Central memory CD8-positive, alpha-beta T cell (primary cell): ENCODE data around the gene RPL32.
"Not testable (repeated sequence)": the region's sequence is repeated elsewhere in the genome, so short reads cannot be mapped to it uniquely, and the experiment has no call there.

ENCODE experiments used
- ATAC-seq: fragments of 150-1000 bp; cut with Tn5 transposase; replicated peaks from 2 replicates; pipeline ENCODE4 v1.10.0; 2022; ENCODE audit warnings: mild to moderate bottlenecking, moderate FRiP score, moderate number of reproducible peaks; ENCODE audit not compliant: poor library complexity, severe bottlenecking; ENCODE audit errors: extremely low read depth
- DNase-seq, 2 donors: peaks; one replicate each; pipeline ENCODE4 v3.0.0; 2021; ENCODE audit warnings: low spot score in 2 of 2
- H3K27ac Mint-ChIP-seq: one replicate; pipeline ENCODE4 v1.8.0; 2022; ENCODE audit warnings: low read depth, mild to moderate bottlenecking, moderate library complexity, mixed read lengths
- H3K27me3 Mint-ChIP-seq: one replicate; pipeline ENCODE4 v1.8.0; 2022; ENCODE audit warnings: mixed read lengths
- H3K36me3 Mint-ChIP-seq: one replicate; pipeline ENCODE4 v1.8.0; 2022; ENCODE audit warnings: mild to moderate bottlenecking, moderate library complexity, mixed read lengths; ENCODE audit not compliant: insufficient read depth
- H3K4me1 Mint-ChIP-seq: one replicate; pipeline ENCODE4 v1.8.0; 2022; ENCODE audit warnings: mixed read lengths
- H3K4me3 Mint-ChIP-seq: one replicate; pipeline ENCODE4 v1.8.0; 2022; ENCODE audit warnings: mild to moderate bottlenecking, moderate library complexity, mixed read lengths
- H3K9me3 Mint-ChIP-seq: one replicate; pipeline ENCODE4 v1.8.0; 2022; ENCODE audit warnings: mixed read lengths

RPL32 gene

DNA sequence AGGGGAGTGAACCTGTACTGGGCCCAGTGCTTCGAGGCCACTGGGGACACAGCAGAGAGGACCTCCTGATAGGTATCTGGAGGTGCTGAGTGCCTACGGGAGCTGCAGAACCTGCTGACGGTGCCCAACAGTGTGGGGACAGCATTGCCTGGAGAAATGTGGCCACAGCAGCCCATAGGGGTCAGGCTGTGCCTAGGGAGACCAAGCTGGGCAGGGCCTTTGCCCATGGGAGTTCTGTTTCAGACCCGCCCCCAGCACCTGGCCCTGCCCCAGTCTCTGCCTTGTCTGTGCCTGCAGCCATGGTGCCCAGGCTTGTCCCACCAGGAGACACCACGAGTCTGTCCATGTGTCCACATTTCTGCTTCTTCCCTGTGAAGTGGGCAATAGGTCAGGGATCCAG lies 15.3 kb upstream of the RPL32 start:
- Mint-ChIP-seq H3K9me3 (no peaks in the 10 kb centered on the region), H3K4me3 (no peak overlapping the region), H3K36me3 (no peaks in the 10 kb centered on the region), H3K4me1 (no peaks in the 10 kb centered on the region), H3K27ac (no peak overlapping the region), H3K27me3 (peaks cover 21% of the 10 kb centered on the region)
- DNase-seq (no peak), ATAC-seq (no peak)

DNA sequence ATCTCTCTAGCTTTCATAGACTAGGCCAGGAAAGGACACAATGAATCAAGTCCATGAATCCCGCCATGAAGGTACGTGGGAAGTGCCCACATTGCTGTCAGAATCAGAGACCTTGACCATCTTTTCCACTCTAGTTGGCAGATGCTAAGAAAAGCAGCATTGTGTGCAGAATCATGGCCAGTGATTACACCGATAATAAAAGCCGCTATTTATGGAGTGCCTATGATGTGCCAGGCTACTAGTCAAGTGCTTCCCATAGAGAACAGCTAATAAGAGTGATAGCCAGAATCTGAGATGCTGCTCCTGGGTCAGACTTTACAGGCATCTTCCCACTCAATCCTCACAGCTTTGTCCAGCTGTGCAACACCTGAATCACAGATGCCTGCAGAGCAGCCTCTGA lies 13.2 kb upstream of the RPL32 start:
- H3K9me3 Mint-ChIP-seq, result no peaks in the 10 kb centered on the region
- no peak overlapping the region for H3K4me3 Mint-ChIP-seq
- no peaks in the 10 kb centered on the region for H3K36me3 Mint-ChIP-seq
- no peaks in the 10 kb centered on the region for H3K4me1 Mint-ChIP-seq
- ATAC-seq, result no peak
- no peak for DNase-seq
- H3K27ac Mint-ChIP-seq, result no peak overlapping the region
- peaks cover 11% of the 10 kb centered on the region for H3K27me3 Mint-ChIP-seq

DNA sequence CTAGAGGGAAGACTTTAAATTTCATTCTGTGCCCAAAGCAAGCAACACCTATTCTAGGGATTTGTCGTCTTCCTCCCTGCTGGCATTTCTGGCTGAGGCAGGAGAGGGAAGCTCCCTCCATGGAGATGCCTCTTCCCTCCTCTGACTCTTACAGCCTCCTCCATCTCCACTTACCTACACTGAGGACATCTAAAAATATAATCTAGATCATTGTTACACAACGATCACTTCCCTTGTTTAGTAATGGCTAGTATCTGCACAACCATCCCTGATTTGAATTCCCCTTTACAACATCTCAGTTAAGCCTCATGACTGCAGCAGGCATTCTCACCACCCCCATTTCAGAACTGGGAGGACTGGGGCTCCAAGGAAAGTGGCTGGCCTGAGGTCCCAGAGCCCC lies 12.5 kb upstream of the RPL32 start:
- not testable (repeated sequence) for ATAC-seq, H3K9me3 Mint-ChIP-seq, H3K27ac Mint-ChIP-seq, H3K4me1 Mint-ChIP-seq, H3K4me3 Mint-ChIP-seq, DNase-seq, H3K36me3 Mint-ChIP-seq
- peaks cover 11% of the 10 kb centered on the region for H3K27me3 Mint-ChIP-seq

DNA sequence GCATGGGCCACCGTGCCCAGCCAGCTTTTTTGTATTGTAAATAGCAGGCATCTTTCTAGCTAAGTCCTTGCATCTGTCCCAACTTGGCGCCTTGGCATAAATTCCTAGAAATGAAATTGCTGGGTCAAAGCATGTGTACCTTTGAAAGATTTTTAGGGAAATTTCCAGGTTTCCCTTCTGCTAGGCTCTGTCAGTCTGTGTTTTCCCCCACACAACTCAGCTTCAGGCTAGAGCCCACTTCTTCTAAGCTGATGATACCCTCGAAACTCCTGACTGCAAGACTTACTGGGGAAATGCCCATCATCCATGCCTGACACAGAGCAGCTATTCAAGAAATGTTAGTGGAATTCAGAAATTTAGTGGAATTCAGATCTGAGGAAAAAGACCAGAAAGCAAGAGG lies 10.8 kb upstream of the RPL32 start:
- ATAC-seq (no peak), DNase-seq (no peak)
- H3K27ac Mint-ChIP-seq, result no peak overlapping the region
- no peaks in the 10 kb centered on the region for H3K9me3 Mint-ChIP-seq
- no peaks in the 10 kb centered on the region for H3K4me1 Mint-ChIP-seq
- peaks cover 11% of the 10 kb centered on the region for H3K27me3 Mint-ChIP-seq
- peaks cover 2% of the 10 kb centered on the region for H3K36me3 Mint-ChIP-seq
- no peak overlapping the region for H3K4me3 Mint-ChIP-seq

DNA sequence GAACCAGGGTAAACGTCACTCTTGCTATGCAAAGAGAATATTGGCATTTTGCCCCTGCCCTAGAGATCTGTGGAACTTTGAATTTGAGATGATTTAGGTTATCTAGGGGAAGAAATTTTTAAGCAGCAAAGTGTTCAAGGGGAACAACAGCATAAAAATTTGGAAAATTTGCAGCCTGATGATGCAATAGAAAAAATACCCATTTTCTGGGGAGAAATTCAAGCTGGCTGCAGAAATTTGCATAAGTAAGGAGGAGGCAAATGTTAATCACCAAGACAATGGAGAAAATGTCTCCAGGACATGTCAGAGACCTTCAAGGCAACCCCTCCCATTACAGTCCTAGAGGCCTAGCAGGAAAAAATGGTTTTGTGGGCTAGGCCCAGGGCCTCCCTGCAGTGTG lies 4.4 kb upstream of the RPL32 start:
- Mint-ChIP-seq H3K27me3 (no peaks in the 10 kb centered on the region), H3K9me3 (no peaks in the 10 kb centered on the region), H3K4me3 (no peak overlapping the region), H3K36me3 (peaks cover 11% of the 10 kb centered on the region), H3K4me1 (peaks cover 2% of the 10 kb centered on the region), H3K27ac (no peak overlapping the region)
- no peak for DNase-seq
- no peak for ATAC-seq

DNA sequence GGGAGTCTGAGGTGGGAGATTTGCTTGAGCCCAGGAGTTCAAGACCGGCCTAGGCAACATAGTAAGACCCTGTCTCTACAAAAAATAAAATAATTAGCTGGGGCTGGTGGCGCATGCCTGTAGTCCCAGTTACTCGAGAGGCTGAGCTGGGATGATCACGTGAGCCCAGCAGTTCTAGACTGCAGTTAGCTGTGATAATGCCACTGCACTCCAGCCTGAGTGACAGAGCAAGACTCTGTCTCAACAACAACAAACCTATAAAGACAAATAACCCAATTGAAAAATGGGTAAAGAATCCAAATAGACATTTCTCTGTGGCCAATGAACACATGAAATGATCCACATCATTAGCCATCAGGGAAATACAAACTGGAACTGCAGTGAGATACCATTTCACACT lies 1.1 kb upstream of the RPL32 start:
- ATAC-seq (no peak), DNase-seq (no peak)
- Mint-ChIP-seq H3K27ac (peak overlapping the region; percentile 99), H3K27me3 (no peaks in the 10 kb centered on the region), H3K4me3 (peak overlapping the region; percentile 91), H3K9me3 (no peaks in the 10 kb centered on the region), H3K4me1 (peaks cover 36% of the 10 kb centered on the region), H3K36me3 (peaks cover 34% of the 10 kb centered on the region)

DNA sequence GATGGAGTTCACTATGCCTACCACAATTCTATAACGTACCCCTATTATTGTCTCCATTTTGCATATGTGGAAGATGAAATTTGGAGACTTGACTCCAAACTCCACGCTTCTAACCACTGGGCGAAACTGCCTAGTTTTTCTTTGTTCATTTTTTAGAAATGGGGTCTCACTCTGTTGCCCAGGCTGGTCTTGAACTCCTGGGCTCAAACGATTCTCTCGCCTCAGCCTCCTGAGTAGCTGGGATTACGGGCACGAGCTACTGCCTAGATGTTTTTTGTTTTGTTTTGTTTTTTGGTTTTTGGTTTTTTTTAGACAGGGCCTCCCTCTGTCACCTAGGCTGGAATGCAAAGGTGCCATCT lies 584 bp upstream of the RPL32 start:
- Mint-ChIP-seq H3K27me3 (no peaks in the 10 kb centered on the region), H3K4me1 (peaks cover 41% of the 10 kb centered on the region), H3K36me3 (peaks cover 38% of the 10 kb centered on the region), H3K27ac (peak overlapping the region; percentile 99), H3K9me3 (no peaks in the 10 kb centered on the region), H3K4me3 (peak overlapping the region; percentile 91)
- DNase-seq (no peak), ATAC-seq (no peak)

DNA sequence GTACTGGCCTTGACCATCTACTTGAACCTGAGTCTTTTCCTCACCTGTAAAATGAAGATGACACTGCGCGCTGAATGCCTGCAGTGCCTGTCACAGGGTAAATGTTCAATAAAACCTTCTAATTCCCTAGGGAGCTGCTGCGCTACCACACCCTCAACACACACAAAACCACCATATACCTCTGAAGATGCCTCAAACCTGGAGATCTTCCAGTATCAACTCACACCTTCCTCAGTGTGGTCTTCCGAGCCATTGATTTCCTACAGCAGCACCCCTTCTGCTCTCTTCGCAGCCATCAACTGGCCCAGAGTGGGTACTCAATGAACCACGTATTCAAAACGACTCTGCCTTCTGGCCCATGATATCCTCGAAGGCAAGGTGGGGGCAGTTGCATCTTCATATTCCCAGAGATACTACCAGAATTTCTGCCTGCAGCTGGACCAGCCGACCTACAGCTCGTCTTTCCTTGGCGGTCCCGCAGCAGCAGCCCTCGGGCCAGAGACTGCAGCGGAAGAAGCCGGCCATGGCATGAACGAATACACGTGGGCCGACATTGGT lies 695 bp downstream of the RPL32 start:
- H3K4me1 Mint-ChIP-seq, result peaks cover 46% of the 10 kb centered on the region
- DNase-seq (no peak), ATAC-seq (peak; percentile 41)
- H3K4me3 Mint-ChIP-seq, result peak overlapping the region; percentile 91
- H3K36me3 Mint-ChIP-seq, result peaks cover 49% of the 10 kb centered on the region
- no peaks in the 10 kb centered on the region for H3K27me3 Mint-ChIP-seq
- peak overlapping the region; percentile 99 for H3K27ac Mint-ChIP-seq
- H3K9me3 Mint-ChIP-seq, result no peaks in the 10 kb centered on the region

DNA sequence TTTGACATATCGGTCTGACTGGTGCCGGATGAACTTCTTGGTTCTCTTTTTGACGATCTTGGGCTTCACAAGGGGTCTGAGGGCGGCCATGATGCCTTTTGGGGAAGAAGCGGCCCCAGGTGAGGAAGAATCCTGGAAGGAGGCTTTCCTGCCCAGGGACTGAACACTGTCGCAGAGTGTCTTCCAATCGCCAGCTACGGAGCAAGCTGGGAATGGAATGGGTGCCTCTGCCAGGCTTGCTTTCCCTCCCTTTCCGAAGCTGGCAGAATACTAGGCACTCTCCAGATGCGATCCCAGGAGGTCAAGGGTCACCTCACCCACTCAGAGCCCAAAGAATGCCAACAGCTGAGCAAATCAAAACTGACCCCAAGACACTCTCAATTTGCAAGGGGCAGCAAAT lies 1.2 kb downstream of the RPL32 start:
- not testable (repeated sequence) for H3K9me3 Mint-ChIP-seq, DNase-seq, ATAC-seq, H3K27me3 Mint-ChIP-seq
- Mint-ChIP-seq H3K36me3 (peaks cover 54% of the 10 kb centered on the region), H3K27ac (peak overlapping the region; percentile 99), H3K4me3 (peak overlapping the region; percentile 91), H3K4me1 (peaks cover 46% of the 10 kb centered on the region)

DNA sequence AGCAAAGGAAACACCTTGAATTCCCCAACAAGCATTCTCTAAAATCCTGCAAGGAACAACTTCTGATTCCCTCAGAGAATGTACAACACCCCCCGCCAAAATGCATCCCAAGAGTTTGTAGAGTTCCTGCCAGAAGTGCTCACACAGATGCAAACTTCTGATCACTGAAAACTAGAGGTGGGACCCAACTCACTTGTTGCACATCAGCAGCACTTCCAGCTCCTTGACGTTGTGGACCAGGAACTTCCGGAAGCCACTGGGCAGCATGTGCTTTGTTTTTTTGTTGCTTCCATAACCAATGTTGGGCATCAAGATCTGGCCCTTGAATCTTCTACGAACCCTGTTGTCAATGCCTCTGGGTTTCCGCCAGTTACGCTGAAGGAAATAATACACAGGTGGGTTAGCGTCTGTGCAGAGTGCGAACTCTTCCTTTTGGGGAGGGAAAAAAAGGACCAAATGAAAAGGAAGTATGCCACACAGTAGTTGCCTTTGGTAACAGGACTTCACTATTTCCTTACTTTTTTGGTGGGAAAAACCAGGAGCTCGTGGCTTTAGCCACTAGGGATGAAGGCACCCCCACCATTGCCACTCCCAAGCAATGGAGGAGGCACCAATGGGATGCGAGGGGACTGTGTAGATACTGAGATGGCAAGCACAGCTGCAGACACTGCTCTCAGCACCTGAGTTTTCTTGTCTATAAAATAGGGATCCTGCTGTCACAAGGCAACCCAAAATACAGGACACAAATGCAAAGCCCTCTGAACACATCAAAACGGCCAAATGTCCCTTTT lies 2.0 kb downstream of the RPL32 start:
- H3K27ac Mint-ChIP-seq, result peak overlapping the region; percentile 99

DNA sequence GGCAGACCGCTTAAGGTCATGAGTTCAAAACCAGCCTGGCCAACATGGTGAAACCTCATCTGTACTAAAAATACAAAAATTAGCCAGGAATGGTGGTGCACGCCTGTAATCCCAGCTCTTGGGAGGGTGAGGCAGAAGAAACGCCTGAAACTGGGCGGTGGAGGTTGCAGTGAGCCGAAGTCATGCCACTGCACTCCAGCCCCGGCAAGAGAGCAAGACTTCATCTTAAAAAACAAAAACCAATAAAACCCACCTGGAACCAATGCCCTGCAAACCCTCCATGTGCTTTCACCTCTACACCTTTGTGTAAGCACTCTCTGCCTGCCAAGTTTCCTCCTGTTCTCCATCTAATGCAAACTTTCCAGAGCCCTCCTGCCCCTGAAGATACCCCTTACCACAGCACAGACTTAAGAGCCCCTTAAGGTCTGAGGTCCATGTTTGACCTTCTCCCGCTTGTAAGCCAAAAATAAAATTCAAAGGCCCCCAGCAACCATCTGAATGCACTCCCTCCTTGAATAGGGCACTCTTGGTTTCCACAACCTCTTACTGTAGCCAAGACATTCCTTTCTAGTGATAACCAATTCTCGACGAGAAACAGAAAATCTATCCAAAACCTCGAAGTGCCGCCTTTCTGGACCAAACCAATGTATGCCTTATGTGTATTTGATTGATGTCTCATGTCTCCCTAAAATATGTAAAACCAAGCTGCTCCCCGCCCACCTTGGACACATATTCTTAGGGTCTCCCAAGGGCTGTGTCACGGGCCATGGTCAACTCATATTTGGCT lies 3.0 kb downstream of the RPL32 start:
- Mint-ChIP-seq H3K4me3 (peak overlapping the region; percentile 91), H3K36me3 (peaks cover 69% of the 10 kb centered on the region), H3K9me3 (no peaks in the 10 kb centered on the region), H3K4me1 (peaks cover 46% of the 10 kb centered on the region), H3K27ac (peak overlapping the region; percentile 99), H3K27me3 (no peaks in the 10 kb centered on the region)
- DNase-seq (no peak), ATAC-seq (no peak)

More for the DNA sequence above, 2.0 kb downstream of the RPL32 start:
- Mint-ChIP-seq H3K4me1 (peaks cover 46% of the 10 kb centered on the region), H3K36me3 (peaks cover 59% of the 10 kb centered on the region), H3K27me3 (no peaks in the 10 kb centered on the region), H3K4me3 (peak overlapping the region; percentile 91), H3K9me3 (no peaks in the 10 kb centered on the region)
- DNase-seq, result no peak
- ATAC-seq, result no peak

DNA sequence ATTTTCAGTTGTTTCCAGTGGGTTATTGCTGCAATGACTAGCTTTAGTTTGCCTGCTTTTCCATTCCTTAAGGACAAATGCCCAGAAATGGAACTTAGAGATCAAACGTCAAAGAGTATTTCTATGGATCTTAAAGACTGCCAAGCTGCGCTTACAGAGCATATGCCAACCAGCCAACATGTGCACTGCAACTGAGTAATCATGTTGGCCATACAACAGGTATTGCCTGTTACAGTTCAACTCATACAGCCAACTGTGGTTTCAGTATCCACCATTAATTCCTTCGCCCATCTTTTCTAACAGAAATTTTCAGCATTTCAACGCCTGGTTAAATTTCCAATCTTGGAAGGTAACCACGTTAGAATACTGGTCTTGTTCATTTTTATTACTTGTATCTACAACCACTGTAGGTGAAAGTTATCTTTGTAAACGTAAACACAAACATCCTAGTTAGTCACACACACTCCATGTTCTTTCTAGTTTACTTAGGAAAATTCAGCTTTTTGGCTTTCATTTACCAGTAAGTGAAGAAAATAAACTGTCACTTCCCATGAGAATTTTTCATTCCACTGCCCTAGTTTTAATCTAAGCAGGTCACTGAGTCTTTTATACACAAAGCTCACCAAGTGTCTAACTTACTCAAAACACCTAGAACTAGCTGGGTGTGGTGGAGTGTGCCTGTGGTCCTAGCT lies 3.9 kb downstream of the RPL32 start:
- Mint-ChIP-seq H3K4me1 (peaks cover 46% of the 10 kb centered on the region), H3K4me3 (no peak overlapping the region), H3K36me3 (peaks cover 75% of the 10 kb centered on the region), H3K27me3 (no peaks in the 10 kb centered on the region), H3K27ac (no peak overlapping the region), H3K9me3 (no peaks in the 10 kb centered on the region)
- DNase-seq, result no peak
- ATAC-seq, result no peak
